SK-N-SH (cell line): ENCODE data around the gene P2RX3. TPM values are rescaled to one million over a fixed set of nuclear protein-coding genes. Genes with fewer than 3 reads are reported as not detected.

ENCODE experiments used
- CTCF ChIA-PET: fragments of 300-600, 350-600 bp; formaldehyde crosslinking; extraction: SDS; loops from one replicate; lab custom pipeline; 2021; lab: Yijun Ruan, JAX
- POLR2A ChIA-PET: fragments of 350-600 bp; sonication (Branson Sonifier 250); formaldehyde crosslinking; extraction: SDS; loops from one replicate; lab custom pipeline; 2020; ENCODE audit warnings: antibody characterized with exemption, inconsistent platforms; lab: Yijun Ruan, JAX
- DNase-seq: peaks from one replicate; pipeline ENCODE4 v3.0.0; 2012
- H2AFZ ChIP-seq: fragments of 200-600 bp; sonication (generic); 2 replicates; pipeline ENCODE4 v1.8.1; 2016; ENCODE audit warnings: antibody characterized with exemption, mild to moderate bottlenecking, low read depth
- H3F3A ChIP-seq: fragments of 200-600 bp; sonication (generic); replicated peaks from 2 replicates; pipeline ENCODE3; 2016; ENCODE audit warnings: antibody characterized with exemption, mild to moderate bottlenecking; ENCODE audit not compliant: insufficient read depth
- H3K27ac ChIP-seq, 2 experiments: fragments of 200-500 bp in 1 of 2; fragments of 200-600 bp in 1 of 2; sonication (Bioruptor generic) in 1 of 2; sonication (generic), shearing (Covaris generic) in 1 of 2; 2 replicates each; pipeline versions ENCODE4 v1.5.1 to v1.6.1; 2014 to 2016; ENCODE audit warnings: low read depth in 2 of 2, inconsistent platforms in 1 of 2, low read length in 1 of 2, mild to moderate bottlenecking in 1 of 2, mixed read lengths in 1 of 2
- H3K27me3 ChIP-seq: fragments of 200-600 bp; sonication (generic), shearing (Covaris generic); 2 replicates; pipeline ENCODE4 v1.6.1; 2016; ENCODE audit warnings: mixed run types; ENCODE audit not compliant: insufficient read depth
- H3K36me3 ChIP-seq, 2 experiments: fragments of 200-500 bp in 1 of 2; fragments of 200-600 bp in 1 of 2; sonication (Bioruptor generic) in 1 of 2; sonication (generic) in 1 of 2; replicated peaks in 1 of 2; 2 replicates each; pipeline versions ENCODE3 to v1.5.1; 2014 to 2016; ENCODE audit warnings: low read length in 1 of 2, mild to moderate bottlenecking in 1 of 2; ENCODE audit not compliant: insufficient read depth in 2 of 2, control insufficient read depth in 1 of 2
- H3K4me1 ChIP-seq, 2 experiments: fragments of 200-500 bp in 1 of 2; fragments of 200-600 bp in 1 of 2; sonication (Bioruptor generic) in 1 of 2; sonication (generic), shearing (Covaris generic) in 1 of 2; 2 replicates each; pipeline versions ENCODE4 v1.5.1 to v1.6.1; 2014 to 2016; ENCODE audit warnings: low read depth in 1 of 2, low read length in 1 of 2, mixed run types in 1 of 2; ENCODE audit not compliant: insufficient read depth in 2 of 2, control insufficient read depth in 1 of 2
- H3K4me2 ChIP-seq: fragments of 200-600 bp; sonication (generic), shearing (Covaris generic); 2 replicates; pipeline ENCODE4 v1.6.1; 2017; ENCODE audit warnings: mixed run types
- H3K4me3 ChIP-seq, 2 experiments: fragments of 200-500 bp in 1 of 2; fragments of 200-600 bp in 1 of 2; sonication (Bioruptor generic) in 1 of 2; sonication (generic), shearing (Covaris generic) in 1 of 2; 2 replicates each; pipeline versions ENCODE4 v1.5.1 to v1.8.1; 2014 to 2016; ENCODE audit warnings: low read depth in 2 of 2, inconsistent platforms in 1 of 2, low read length in 1 of 2, mild to moderate bottlenecking in 1 of 2, mixed read lengths in 1 of 2, moderate library complexity in 1 of 2
- H3K79me2 ChIP-seq: fragments of 200-600 bp; sonication (generic); 2 replicates; pipeline ENCODE4 v1.8.1; 2017; ENCODE audit warnings: mild to moderate bottlenecking; ENCODE audit not compliant: insufficient read depth
- H3K9ac ChIP-seq: fragments of 200-600 bp; sonication (generic); 2 replicates; pipeline ENCODE4 v1.6.1; 2017; ENCODE audit warnings: mixed run types
- H3K9me2 ChIP-seq: fragments of 200-600 bp; sonication (generic); 2 replicates; pipeline ENCODE4 v1.6.1; 2017; ENCODE audit warnings: mixed run types
- H3K9me3 ChIP-seq: fragments of 200-600 bp; sonication (generic); 2 replicates; pipeline ENCODE4 v1.6.1; 2017; ENCODE audit warnings: mixed run types, mild to moderate bottlenecking, moderate library complexity
- H4K20me1 ChIP-seq: fragments of 200-600 bp; sonication (generic); 2 replicates; pipeline ENCODE4 v1.6.1; 2017; ENCODE audit warnings: mild to moderate bottlenecking, mixed run types; ENCODE audit not compliant: insufficient read depth
- CHD2 ChIP-seq: fragments of 150-350 bp; IDR thresholded peaks from 2 replicates; pipeline ENCODE4 v1.6.1; 2018; ENCODE audit warnings: low read length; ENCODE audit not compliant: partially characterized antibody
- EP300 ChIP-seq, 2 experiments: IDR thresholded peaks; 2 replicates each; pipeline versions ENCODE4 v1.4.0 to v1.6.1; 2012; ENCODE audit warnings: borderline replicate concordance in 1 of 2, low read depth in 1 of 2, low read length in 1 of 2
- FOSL2 ChIP-seq: IDR thresholded peaks from 2 replicates; pipeline ENCODE4 v1.4.0; 2012; ENCODE audit warnings: low read depth, mild to moderate bottlenecking, moderate library complexity, borderline replicate concordance
- RCOR1 ChIP-seq: fragments of 150-350 bp; IDR thresholded peaks from 2 replicates; pipeline ENCODE4 v1.6.1; 2017; ENCODE audit warnings: antibody characterized with exemption, low read length
- RXRA ChIP-seq: IDR thresholded peaks from 2 replicates; pipeline ENCODE4 v1.4.0; 2012; ENCODE audit warnings: low read depth, mild to moderate bottlenecking, borderline replicate concordance
- WGBS: methylation state at CpG from one replicate; pipeline ENCODE4 v1.1.6; 2017; ENCODE audit warnings: low lambda C conversion rate; 5-methylcytosine and 5-hydroxymethylcytosine counted together
- polyA plus RNA-seq, 3 experiments: library from polyadenylated mRNA; depleted of rRNA; stranded (reverse); fragments of >200 nt; gene quantifications; 2 replicates each; pipeline ENCODE4 v1.2.3, GENCODE V29; 2012
- TF ChIP-seq, protein P1 (sequence below): IDR thresholded peaks from 2 replicates; pipeline ENCODE4 v1.6.1; 2012; ENCODE audit warnings: mild to moderate bottlenecking, low read depth, low read length, moderate library complexity

P2RX3 gene
- polyA plus RNA-seq, 1 of the 3 experiments (the other 2 are of a cell fraction), result not detected

DNA sequence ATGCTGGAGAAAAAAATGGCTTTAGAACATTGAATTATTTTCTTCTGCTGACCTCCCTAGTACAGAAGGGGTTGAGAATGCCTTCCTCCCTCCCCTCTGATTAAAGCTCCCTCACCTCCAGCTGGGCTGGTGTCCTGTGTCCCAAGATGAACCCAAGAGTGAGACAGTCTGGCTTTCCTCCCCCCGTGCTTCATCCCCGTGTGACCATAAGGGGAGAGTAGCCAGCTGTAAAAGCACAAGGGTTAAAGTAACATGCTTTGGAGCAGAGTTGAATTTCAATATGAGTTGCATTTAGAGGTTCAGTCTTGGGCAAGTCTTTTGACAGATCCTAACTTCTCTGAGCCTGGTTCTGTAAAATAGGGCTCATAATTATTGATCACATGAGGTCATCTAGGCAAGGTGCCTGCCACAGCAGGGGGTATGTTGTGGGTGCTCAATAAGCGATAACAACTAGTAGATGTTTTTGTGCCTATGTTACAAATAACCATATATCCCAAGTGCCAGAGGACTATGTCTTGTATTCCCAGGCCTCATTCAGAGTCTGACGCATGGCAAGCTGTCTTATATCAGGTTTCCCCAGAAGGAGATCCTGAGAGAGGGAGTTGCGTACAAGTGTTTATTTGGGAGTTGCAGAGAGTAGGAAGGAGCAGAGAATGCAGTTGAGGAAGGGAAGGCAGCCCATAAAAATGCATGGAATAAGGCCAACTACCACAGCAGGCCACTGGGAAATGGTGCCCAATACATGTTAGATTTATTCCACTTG, 48.2 kb downstream of the P2RX3 start:
- ChIA-PET CTCF (interaction anchor here (0.6 kb wide), 2 partner anchors 13 to 146 kb away, joined by 3 to 4 read pairs; no protein-coding TSS in a partner anchor), POLR2A (no interaction called here)
- H3K36me3 ChIP-seq, result no peaks in the 10 kb centered on the region
- H3K27me3 ChIP-seq, result peaks cover 16% of the 10 kb centered on the region; the same call in 1 of the 2 replicates
- 55% methylated on average over 5 of the region's 5 CpGs for WGBS
- TF ChIP-seq, protein P1, sequence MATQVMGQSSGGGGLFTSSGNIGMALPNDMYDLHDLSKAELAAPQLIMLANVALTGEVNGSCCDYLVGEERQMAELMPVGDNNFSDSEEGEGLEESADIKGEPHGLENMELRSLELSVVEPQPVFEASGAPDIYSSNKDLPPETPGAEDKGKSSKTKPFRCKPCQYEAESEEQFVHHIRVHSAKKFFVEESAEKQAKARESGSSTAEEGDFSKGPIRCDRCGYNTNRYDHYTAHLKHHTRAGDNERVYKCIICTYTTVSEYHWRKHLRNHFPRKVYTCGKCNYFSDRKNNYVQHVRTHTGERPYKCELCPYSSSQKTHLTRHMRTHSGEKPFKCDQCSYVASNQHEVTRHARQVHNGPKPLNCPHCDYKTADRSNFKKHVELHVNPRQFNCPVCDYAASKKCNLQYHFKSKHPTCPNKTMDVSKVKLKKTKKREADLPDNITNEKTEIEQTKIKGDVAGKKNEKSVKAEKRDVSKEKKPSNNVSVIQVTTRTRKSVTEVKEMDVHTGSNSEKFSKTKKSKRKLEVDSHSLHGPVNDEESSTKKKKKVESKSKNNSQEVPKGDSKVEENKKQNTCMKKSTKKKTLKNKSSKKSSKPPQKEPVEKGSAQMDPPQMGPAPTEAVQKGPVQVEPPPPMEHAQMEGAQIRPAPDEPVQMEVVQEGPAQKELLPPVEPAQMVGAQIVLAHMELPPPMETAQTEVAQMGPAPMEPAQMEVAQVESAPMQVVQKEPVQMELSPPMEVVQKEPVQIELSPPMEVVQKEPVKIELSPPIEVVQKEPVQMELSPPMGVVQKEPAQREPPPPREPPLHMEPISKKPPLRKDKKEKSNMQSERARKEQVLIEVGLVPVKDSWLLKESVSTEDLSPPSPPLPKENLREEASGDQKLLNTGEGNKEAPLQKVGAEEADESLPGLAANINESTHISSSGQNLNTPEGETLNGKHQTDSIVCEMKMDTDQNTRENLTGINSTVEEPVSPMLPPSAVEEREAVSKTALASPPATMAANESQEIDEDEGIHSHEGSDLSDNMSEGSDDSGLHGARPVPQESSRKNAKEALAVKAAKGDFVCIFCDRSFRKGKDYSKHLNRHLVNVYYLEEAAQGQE, result no peak
- TF ChIP-seq FOSL2, result no peak
- TF ChIP-seq RCOR1, result no peak
- no peak for TF ChIP-seq CHD2
- no peak overlapping the region for H3K4me3 ChIP-seq
- no peaks in the 10 kb centered on the region for H3K9me3 ChIP-seq
- H3K4me2 ChIP-seq, result no peak overlapping the region
- no peak overlapping the region for H3K27ac ChIP-seq
- no peak for DNase-seq
- H3K79me2 ChIP-seq, result no peaks in the 10 kb centered on the region
- no peak overlapping the region for H2AFZ ChIP-seq
- no peaks in the 10 kb centered on the region for H3K9me2 ChIP-seq
- no peaks in the 10 kb centered on the region for H3F3A ChIP-seq
- no peaks in the 10 kb centered on the region for H4K20me1 ChIP-seq
- H3K4me1 ChIP-seq, result no peaks in the 10 kb centered on the region
- H3K9ac ChIP-seq, result no peak overlapping the region

DNA sequence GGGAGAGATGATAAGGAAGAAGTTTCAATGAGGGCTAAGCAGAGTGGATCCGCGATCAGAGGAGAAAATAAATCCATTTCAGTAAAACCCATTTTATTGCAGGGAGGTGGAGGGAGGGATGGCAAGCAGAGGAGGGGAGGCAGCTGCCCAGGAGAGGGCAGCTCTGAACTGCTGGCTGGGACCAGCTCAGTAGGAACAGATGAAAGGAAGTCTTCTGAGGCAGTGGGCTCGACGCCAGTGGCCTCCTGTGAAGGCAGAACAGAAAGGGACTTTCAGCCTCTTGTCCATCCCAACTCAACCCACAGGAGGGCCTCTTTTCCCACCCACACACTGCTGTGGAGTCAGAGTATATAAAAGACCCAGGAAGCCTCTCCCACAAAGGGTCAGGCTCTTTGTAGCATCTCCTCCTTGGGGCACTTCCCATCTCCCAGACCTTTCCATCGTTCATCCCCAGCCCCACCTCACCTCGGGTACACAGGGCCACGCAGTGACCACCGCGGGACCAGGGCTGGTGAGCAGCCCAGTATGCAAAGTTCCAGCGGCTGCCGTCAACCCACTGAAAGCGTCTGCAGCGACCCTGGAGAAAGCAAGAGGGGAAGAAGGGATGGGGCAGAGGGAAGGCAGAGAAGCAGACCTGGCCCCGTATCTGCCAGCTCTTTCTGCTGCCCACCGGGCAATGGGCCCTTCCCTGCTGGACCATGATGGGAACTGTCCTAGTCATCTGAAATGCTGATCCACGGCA, 49.3 kb downstream of the P2RX3 start:
- no peaks in the 10 kb centered on the region for H3F3A ChIP-seq
- ChIA-PET POLR2A (no interaction called here), CTCF (interaction anchor here (0.6 kb wide), 2 partner anchors 14 to 145 kb away, joined by 3 to 4 read pairs; no protein-coding TSS in a partner anchor)
- H3K9ac ChIP-seq, result no peak overlapping the region
- H3K27ac ChIP-seq, result no peak overlapping the region
- TF ChIP-seq EP300 (IDR thresholded peaks at IDR 0.05; ENCODE audit: borderline replicate concordance in 1 of 2, low read depth in 1 of 2, low read length in 1 of 2) (no peak), RXRA (no peak)
- H3K9me3 ChIP-seq, result no peaks in the 10 kb centered on the region
- no peaks in the 10 kb centered on the region for H3K9me2 ChIP-seq
- no peaks in the 10 kb centered on the region for H3K79me2 ChIP-seq
- H3K27me3 ChIP-seq, result peaks cover 16% of the 10 kb centered on the region; the same call in 1 of the 2 replicates
- no peaks in the 10 kb centered on the region for H3K36me3 ChIP-seq
- no peaks in the 10 kb centered on the region; a peak in 1 of 4 replicates for H3K4me1 ChIP-seq
- H2AFZ ChIP-seq, result no peak overlapping the region
- DNase-seq, result no peak
- WGBS, result 48% methylated on average over 15 of the region's 16 CpGs
- H3K4me2 ChIP-seq, result no peak overlapping the region
- no peak overlapping the region for H3K4me3 ChIP-seq
- H4K20me1 ChIP-seq, result no peaks in the 10 kb centered on the region
